Thyroid gland (tissue), 4 donors: ENCODE measurements around the gene SERINC4.

Experiments used
- CTCF ChIP-seq, 6 experiments: fragments of 200-600 bp in 3 of 6; fragments of 450-650 bp in 3 of 6; sonication (generic) in 3 of 6; IDR thresholded peaks; one replicate each; pipeline ENCODE4 v1.5.1; 2016 to 2019; ENCODE audit warnings: antibody characterized with exemption in 6 of 6, mild to moderate bottlenecking in 2 of 6, inconsistent platforms in 1 of 6, moderate library complexity in 1 of 6
- POLR2A ChIP-seq, 2 donors: fragments of 450-650 bp; IDR thresholded peaks; one replicate each; pipeline ENCODE4 v1.6.1; 2017; ENCODE audit warnings: antibody characterized with exemption in 2 of 2, mild to moderate bottlenecking in 2 of 2, moderate library complexity in 1 of 2

- no peak for TF ChIP-seq CTCF (IDR thresholded peaks at IDR 0.05)
- no peak for TF ChIP-seq POLR2A (IDR thresholded peaks at IDR 0.05)
Measured at GRCh38 chr15:43828061-43828657, 28.1 kb upstream of the SERINC4 start.
